ENCODE measurements around the gene JAZF1.

GRCh38 chr7:28042721-28043120 is 137.9 kb downstream of the JAZF1 start:
- TF ChIP-seq CTCF (IDR thresholded peaks at IDR 0.05) (no peak), POLR2A (IDR thresholded peaks at IDR 0.05) (no peak)
